HG03520 (cell line): ENCODE results near the gene VNN1.
"Not testable (repeated sequence)": the region's sequence is repeated elsewhere in the genome, so short reads cannot be mapped to it uniquely, and the experiment has no call there.

Source experiments
- ATAC-seq: cut with Tn5 transposase; IDR thresholded peaks from one replicate; pipeline ENCODE4 v1.9.1; 2021; ENCODE audit warnings: mild to moderate bottlenecking, moderate library complexity; ENCODE audit not compliant: unreplicated experiment

The VNN1 gene

DNA sequence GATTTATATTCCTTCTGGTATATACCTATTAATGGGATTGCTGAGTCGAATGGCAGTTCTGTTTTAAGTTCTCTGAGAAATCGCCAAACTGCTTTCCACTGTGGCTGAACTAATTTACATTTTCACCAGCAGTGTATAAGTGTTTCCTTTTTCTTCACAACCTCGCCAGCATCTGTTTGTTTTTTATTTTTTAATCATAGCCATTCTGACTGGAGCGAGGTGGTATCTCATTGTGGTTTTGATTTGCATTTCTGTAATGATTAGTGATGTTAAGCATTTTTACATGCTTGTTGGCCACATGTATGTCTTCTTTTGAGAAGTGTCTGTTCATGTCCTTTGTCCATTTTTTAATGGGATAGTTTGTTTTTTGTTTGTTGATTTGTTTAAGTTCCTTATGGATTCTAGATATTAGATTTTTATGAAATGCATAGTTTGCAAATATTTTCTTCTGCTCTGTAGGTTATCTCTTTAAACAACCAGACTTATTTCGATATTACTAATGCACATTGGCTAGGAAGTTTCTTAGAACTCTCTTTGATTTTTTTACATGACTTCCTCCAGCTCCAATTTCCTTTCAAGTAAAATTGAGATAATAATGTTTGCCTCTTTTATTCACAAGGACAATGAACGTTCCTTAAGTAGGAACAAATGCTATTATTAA is 12.2 kb upstream of the VNN1 start:
- peak; percentile 74 for ATAC-seq

DNA sequence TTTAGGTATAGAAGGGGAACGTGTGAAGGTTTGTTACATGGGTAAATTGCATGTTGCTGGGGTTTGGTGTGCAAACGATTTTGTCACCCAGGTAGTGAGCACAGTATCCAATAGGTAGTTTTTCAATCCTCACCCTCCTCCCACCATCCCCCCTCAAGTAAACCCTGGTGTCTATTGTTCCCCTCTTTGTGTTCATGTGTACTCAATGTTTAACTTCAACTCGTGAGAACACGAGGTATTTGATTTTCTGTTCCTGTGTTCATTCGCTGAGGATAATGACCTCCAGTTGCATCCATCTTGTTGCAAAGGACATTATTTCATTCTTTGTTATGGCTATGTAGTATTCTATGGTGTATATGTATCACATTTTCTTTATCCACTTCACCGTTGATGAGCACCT is 11.6 kb upstream of the VNN1 start:
- ATAC-seq: no peak

DNA sequence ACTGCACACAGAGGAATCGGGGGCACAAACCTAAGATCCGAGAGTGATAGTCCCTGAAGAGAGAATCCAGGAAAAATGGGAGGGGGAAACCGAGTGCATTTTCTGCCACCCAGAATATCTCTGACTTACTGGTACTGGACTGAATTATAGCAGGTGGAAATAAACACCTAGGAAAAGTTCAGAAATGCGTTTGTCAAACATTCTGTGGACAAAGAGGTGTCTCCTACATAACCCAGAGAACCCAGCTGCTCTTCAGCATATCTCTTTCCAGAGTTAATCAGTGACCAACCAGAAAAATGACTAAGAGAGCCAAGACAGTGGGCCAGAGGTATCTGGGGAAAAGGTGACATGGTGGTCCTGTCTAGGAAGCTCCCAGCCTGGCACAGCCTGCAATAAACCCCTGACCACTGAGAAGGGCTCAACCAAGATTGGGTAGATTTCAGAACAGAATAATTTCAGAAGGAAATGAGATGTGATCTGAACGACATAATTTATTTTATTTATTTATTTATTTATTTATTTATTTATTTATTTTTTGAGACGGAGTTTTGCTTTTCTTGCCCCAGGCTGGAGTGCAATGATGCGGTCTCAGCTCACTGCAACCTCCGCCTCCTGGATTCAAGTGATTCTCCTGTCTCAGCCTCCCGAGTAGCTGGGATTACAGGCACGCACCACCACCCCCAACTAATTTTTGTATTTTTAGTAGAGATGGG is 6.0 kb upstream of the VNN1 start:
- no peak for ATAC-seq

DNA sequence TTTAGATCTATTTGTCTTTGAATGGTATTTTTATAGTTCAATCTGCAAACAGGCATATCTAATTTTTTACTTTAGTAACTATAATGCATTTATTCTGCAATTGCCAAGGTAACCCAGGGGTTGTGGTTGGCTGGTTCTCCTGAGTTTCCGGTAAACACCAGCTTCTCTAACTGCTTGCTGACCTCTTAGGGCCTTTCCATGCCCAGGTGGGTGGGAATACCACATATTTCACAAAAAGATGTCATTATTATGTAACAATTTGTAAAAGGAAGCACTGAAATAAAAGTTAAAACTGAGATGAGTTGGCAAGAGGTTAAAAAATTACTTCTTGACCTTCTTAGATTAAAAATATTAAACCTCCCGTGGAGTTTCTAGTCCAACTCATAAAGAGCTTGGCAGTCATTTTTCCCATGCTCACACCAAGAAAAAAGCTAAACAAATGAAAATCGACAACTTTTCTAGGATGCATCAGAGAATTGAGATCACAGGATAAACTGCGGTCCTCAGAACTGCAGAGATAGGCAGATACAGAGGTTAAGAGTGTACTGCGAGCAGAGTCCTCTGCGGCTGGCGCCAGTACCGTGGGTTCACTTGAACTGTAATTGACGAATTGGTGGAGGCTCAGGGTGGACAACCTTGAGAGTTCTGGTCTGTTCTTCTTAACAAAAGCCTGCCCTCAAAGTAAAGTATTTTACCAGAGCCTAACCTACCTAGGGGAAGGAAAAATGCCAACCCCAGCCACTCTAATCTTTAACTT is 2.2 kb upstream of the VNN1 start:
- ATAC-seq: no peak

DNA sequence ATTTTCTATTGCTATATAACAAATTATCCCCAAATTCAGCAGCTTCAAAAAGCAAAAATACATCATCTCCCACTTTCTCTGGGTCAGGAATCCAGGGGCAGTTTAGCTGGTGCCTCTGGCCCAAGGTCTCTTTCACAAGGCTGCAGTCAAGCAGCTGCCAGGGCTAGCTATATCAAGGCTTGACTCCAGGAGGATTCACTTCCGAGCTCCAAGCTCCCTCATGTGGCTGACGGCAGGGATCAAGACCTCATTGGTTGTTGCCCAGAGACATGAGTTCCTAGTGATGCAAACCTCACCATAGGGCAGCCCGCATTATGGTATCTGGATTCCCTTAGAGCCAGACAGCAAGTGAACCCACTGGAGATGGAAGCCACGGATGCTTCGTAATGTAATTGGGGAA is 1.3 kb upstream of the VNN1 start:
- ATAC-seq: no peak

DNA sequence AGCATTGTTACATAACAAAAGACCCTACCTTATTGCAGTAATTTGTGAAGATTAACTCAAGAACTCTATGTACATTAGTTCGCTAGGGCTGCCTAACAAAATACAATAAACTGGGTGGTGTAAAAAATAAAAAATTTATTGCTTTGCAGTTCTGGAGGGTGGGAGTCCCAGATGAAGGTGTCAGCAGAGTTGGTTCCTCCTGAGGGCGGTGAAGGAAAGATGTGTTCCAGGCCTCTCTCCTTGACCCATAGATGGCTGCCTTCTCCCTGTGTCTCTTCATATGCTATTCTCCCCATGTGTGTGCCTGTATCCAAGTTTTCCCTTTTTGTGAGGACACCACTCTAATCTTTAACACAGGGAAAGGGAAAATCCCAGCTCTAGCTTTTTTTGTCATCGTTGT is 305 bp upstream of the VNN1 start:
- ATAC-seq: no peak

DNA sequence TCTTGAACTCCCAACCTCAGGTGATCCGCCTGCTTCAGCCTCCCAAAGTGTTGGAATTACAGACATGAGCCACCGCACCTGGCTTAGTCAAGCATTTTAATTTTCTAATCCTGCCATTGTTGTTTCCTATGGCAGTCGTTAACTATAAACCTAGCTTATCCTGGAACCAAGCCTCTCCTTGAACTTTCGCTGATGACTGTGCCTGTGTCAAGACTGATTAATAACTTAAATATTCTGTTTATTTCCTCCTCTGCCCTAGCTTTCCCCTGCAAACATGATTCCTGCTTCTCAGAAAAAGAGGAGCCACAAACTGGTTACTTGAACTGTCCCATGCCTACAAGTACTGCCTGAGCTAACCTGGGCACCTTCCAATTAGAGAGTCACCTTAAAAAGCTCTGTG is 1.5 kb downstream of the VNN1 start:
- no peak for ATAC-seq

DNA sequence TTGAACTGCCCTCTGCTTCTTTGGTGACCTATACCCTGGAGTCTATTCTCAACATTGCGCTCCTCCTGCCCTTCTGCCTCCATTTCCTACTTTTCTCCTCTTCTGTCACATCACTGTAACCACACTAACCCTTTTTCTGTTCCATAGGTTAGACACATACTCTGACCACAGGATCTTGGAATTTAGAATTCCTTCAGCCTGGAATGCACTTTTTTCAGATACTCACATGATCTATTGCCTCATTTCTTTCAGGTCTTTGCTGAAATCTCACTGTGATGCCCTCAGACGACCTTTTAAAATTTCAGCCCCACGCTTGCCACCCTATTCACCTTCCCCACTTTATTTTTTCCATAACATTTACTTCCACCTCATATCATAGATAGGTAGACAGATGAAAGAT is 5.1 kb downstream of the VNN1 start:
- ATAC-seq: no peak

DNA sequence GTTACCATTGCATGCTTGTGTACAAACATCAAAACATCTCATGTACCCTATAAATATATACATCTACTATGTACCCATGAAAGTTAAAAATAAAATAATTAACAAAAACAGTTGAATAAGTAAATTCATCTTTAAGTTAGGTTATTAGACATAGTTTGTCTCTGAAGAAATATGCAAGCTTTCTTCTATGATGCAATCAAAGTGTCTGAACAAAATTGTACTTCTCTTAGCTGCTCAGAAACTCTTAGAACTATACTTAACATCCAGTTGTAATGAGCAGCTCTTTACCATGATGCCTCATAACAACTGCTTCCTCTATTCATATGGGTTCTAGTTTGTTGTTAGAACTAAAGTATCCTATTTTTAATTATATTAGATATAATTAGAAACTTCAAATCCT is 5.9 kb downstream of the VNN1 start:
- no peak for ATAC-seq

DNA sequence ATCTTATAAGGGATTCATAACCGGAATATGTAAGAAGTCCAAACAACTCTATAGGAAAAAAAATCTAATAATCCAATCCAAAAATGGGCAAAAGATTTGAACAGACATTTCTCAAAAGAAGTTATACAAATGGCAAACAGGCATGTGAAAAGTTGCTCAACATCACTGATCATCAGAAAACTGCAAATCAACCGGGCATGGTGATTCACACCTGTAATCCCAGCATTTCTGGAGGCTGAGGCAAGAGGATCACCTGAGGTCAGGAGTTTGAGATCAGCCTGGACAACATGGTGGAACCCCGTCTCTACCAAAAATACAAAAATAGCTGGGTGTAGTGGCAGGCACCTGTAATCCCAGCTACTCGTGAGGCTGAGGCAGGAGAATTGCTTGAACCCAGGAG is 7.1 kb downstream of the VNN1 start:
- ATAC-seq: not testable (repeated sequence)

DNA sequence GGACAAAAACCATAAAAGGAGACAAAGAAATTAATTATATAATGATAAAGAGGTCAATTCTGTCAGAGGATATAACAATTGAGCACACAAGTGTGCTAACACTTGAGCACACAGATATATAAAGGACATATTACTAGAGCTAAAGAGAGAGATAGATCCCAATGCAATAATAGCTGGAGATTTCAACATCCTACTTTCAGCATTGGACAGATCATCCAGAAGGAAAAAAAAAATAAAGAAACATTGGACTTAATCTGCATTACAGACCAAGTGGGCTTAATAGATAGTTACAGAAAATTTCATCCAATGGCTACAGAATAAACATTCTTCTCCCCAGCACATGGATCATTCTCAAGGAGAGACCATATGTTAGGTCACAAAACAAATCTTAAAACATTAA is 9.9 kb downstream of the VNN1 start:
- no peak for ATAC-seq

DNA sequence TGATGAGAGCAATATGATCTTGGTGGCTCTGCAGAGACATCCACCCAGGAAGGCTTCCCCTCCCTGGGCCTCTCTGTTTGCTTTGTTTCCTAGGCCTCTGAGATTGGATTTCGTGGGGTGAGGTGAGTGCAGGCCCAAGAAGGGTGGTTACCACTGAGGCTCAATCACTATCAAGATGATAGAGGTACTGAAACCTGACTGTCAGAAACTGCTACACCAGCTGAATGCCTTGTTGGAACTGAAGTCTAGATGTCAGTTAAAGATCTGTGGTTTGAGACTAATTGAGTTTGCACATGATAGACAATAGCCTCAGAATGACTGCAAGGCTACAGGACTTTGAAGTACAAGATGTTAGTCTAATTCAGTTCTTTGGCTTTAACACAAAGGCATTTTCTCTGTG is 15.2 kb downstream of the VNN1 start:
- peak; percentile 71 for ATAC-seq

DNA sequence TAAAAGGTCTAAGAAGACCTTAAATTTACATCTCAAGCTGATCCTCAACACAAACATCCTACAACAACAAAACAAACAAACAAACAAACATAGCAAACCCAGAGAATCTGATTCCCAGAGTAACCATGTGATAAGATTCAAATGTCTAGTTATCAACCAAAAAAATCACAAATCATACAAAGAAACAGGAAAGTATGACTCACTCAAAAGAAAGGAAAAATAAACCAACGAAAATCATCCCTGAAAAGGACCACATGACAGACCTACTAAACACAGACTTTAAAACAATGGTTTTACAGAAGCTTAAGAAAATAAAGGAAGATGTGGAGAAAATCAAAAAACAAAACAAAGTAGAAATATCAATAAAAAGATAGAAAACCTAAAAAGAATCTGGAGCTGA is 18.1 kb downstream of the VNN1 start:
- ATAC-seq: no peak

DNA sequence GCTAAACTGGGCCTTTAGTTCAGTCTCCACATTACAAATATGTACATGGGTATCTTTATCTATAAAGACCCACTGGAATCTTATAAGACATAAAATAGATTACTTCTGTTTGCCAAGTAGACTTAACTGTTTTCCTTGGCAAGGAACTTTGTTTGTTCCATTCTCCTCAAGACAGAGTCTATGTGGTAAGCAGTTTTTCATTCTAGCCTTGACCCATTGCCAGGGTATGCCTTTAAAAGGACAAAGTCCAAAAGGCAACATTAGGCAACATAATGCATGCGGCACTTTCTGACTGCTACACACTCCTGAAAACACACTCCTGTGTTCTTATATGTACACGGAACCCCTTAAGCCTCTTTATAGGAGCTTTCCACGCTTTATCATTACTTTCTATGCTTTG is 20.4 kb downstream of the VNN1 start:
- no peak for ATAC-seq

DNA sequence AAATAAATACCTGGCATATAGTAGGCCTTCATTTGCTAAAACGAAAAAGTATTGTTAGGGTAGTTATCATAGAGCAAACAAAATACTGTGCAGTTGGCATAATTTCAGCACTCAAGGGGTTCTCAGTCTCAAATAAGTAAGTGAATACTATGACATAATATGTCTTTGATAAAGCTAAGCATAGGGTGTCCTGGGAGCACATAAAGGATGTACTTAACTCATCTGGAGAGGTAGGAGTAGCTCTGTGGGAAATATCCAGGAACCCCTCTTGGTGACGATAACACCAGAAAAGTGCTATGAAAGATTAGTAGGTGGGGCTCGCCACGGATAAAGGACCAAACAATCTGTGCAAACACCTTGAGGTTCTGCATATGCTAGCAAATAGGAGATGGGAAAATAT is 23.2 kb downstream of the VNN1 start:
- no peak for ATAC-seq

DNA sequence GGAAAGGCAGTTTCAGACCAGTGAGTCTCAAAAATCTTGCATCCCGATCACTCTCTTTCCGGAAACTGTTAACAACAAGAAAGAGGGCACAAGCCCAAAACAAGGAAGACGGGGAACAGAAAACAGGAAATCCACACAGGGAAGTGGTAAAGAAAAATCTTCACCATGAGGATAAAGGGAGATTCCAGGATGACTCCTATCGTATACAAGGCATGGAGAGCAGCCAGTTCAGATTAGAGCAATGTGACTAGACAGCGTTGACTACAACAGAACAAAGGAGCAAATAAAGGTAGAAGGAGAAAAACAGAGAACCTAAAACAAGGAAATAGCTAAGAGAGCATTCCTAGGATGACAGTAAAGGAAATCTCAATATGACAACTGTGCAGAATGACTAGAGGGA is 26.5 kb downstream of the VNN1 start:
- no peak for ATAC-seq

DNA sequence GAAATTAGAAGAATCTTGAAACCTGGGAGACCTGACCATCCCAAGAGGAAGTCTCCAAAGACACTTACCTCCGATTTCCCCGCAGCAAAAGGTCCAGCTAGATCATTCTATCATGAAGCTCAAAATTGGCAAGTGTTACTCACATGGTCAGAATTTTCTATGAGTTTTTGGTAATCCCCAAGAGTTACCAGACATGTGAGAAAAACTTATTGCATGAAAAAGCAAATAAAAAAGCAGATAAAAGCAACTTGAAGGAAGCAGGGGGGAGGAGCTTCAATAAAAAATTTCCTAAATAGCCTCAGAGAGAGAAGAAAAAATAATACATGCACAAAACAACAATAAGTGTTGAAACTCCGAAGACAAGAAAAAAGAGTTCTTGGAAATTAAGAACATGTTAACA is 27.3 kb downstream of the VNN1 start:
- ATAC-seq: no peak

DNA sequence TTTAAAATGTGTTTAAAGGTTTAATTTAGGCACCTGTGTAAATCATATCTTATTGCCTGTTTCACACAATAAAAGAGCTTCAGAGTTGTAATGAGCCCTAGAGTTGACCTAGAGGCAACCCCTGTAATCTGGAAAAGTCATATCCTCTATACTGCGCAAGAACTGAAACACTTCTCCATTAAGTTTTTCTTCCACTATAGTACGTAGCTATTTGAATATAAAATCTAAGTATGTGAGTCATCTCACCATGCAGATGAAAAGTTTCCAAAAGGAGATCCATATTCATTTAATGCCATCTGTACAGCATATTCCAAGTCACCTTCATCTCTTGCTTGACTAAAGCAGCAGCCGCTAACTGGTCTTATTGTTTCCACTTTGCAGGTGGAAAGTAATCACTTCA is 28.8 kb downstream of the VNN1 start:
- ATAC-seq: no peak

DNA sequence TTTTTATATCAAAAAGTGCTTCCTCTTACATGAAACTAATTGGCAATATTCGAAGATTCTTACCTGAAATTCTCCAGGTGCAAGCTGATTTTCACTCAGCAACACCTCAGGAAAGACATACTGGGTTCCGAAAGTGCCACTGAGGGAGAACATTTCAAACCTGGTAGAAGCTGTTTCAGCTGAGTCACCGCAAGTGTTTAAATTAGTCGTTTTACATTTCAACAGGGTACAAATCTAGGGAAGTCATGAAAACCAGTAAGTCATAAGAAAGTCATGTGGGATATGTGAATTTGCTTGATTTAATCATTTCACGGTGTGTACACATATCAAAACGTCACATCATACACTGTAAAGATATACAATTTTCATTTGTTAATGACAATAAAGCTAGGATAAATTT is 29.6 kb downstream of the VNN1 start:
- no peak for ATAC-seq

DNA sequence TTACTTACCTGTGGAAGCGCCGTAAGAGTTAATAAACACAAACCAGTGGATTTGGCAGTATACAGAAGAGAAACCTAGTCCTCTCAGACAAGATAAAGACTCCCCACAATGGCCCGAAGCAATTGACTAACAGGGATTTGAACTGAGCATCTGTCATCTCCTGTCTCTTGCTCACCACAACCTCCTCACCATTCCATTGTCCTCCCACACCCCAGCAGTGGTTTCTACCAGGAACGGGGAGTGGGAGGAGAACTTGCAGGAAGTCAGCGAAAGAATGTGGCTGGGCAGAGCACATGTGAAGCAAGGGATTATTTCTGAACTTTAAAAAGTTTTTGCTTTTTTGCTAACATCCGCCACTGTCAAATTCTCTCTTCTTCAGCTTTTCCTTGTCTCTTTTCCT is 30.3 kb downstream of the VNN1 start:
- no peak for ATAC-seq

DNA sequence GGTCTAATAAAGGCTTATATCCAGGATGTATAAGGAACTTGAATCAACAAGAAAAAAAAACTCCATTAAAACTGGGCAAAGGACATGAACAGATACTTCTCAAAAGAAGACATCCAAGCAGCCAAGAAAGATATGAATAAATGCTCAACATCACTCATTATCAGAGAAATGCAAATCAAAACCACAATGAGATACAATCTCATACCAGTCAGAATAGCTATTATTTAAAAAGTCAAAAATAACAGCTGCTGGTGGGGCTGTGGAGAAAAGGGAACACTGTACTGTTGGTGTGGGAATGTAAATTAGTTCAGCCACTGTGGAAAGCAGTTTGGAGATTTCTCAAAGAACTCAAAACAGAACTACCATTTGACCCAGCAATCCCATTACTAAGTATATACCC is 34.8 kb downstream of the VNN1 start:
- not testable (repeated sequence) for ATAC-seq

DNA sequence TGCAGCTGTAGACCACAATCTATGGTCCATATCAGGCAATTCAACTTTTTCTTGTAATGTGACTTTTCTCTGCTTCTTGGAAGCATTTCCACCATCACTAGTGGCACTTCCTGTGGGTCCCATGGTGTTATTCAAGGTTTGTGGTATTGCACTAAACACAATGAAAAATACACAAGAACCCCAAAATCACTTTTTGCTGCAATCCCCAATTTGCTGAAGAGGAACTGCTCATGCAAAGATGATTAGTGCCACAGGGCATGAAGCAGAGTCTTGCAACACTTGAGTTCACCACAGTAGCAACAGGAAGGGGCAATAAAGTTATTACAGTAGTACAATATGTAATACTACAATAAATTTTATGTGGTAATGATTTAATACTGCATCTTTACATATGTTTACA is 38.1 kb downstream of the VNN1 start:
- no peak for ATAC-seq
